CD4-positive, alpha-beta T cell treated with Interleukin-10 for 1 hour (primary cell): ENCODE results near the gene FAM32A.
A peak's percentile ranks its signal among the peaks of the same experiment; 100 is the strongest.
"Not testable (repeated sequence)": the region's sequence is repeated elsewhere in the genome, so short reads cannot be mapped to it uniquely, and the experiment has no call there.

Source experiments
- DNase-seq: peaks from one replicate; pipeline ENCODE4 v3.0.0-alpha.2; 2020

FAM32A gene

GRCh38 chr19:16166417-16166816, 18.8 kb upstream of the FAM32A start:
- no peak for DNase-seq

- no peak for DNase-seq
Observed at GRCh38 chr19:16167055-16167454, 18.2 kb upstream of the FAM32A start.

- DNase-seq, result peak; percentile 30
Observed at GRCh38 chr19:16168465-16169081, 16.6 kb upstream of the FAM32A start.

GRCh38 chr19:16170134-16170533, 15.1 kb upstream of the FAM32A start:
- DNase-seq, result no peak

GRCh38 chr19:16175954-16176353, 9.3 kb upstream of the FAM32A start:
- no peak for DNase-seq

DNA sequence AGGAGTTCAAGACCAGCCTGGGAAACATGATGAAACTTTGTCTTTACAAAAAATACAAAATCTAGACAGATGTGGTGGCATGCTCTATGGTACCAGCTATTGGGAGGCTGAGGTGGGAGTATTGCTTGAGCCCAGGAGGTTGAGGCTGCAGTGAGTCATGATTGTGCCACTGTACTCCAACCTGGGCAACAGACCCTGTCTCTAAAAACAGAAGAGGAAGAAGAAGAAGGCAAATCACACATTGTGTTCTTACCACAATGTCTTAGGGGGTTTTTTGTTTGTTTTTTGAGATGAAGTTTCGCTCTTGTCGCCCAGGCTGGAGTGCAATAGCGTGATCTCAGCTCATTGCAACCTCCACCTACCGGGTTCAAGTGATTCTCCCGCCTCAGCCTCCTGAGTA, 6.3 kb upstream of the FAM32A start:
- not testable (repeated sequence) for DNase-seq

DNA sequence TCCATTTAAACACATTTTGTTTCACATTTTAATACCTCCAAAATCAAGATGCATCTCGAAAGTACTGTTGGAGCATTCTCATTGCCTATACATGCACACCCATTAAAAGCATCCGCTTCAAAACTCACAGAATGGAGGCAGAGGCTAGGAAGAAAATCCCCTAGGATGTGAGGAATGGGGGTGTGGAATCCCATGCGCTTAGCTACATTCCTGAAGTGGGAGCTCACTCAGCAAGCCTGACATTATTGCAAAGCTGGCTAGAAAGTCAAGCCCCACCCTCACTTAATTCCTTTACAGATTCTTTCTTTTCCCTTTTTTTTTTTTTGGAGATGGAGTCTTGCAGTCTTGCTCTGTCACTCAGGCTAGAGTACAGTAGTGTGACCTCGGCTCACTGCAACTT, 4.6 kb upstream of the FAM32A start:
- DNase-seq, result no peak

GRCh38 chr19:16184665-16185122, 516 bp upstream of the FAM32A start:
- no peak for DNase-seq

GRCh38 chr19:16185768-16186123, 536 bp downstream of the FAM32A start:
- peak; percentile 44 for DNase-seq

DNA sequence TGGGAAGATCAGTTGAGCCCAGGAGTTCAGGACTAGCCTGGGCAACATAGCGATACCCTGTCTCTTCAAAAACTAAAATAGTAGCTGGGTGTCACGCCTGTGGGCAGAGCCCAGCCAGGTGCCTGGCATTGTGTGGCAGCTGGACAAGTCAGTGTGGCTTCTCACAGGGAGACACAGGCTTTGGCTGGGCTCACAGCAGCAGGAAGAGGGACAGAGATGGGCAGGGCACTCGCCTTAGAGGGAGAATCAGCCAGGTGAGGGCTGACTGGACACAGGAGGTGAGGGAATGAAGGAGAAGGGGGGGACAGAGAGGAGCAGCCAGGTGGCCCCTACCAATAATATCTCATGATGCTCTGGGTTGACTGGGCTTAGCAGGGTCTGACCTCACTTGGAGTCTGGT, 3.3 kb downstream of the FAM32A start:
- DNase-seq, result no peak

- no peak for DNase-seq
Observed at GRCh38 chr19:16190198-16190597, 5.0 kb downstream of the FAM32A start.

DNA sequence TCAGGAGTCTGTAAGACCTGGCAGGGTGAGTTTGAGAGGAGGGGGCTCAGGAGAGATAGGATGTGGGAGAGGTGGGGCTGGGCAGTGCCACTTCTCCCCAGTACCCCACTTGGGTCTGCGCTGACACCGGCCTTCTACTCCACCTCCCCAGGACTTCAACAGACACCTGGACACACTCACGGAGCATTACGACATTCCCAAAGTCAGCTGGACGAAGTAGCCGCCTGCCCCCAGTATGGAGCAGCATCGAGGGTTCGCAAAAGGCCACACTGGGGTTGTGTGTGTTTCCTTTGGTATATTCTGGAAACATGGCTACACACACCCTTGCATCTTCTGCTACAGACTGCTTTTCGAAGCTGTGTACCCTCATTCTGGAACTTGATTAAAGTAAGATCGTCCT, 5.5 kb downstream of the FAM32A start:
- DNase-seq, result no peak

GRCh38 chr19:16191216-16191908, 6.2 kb downstream of the FAM32A start:
- DNase-seq, result no peak

DNA sequence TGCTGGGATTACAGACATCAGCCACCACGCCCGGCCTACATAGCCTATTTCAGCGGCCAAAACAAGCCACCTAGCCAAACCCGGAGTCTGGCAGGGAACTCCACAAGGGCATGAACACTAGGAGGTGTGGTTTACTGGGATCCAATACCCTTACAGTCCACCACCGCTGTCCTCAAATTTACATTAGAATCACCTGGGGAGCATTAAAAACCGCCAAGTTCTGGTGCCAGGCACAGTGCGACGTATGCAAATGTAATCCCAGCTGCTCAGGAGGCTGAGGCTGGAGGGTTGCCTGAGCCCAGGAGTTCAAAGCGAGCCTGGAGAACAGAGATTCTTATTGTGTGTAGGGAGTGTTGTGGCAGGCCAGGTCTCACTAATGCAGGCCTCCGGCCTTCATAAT, 8.3 kb downstream of the FAM32A start:
- no peak for DNase-seq

- no peak for DNase-seq
Observed at GRCh38 chr19:16197188-16197621, 12.0 kb downstream of the FAM32A start.

DNA sequence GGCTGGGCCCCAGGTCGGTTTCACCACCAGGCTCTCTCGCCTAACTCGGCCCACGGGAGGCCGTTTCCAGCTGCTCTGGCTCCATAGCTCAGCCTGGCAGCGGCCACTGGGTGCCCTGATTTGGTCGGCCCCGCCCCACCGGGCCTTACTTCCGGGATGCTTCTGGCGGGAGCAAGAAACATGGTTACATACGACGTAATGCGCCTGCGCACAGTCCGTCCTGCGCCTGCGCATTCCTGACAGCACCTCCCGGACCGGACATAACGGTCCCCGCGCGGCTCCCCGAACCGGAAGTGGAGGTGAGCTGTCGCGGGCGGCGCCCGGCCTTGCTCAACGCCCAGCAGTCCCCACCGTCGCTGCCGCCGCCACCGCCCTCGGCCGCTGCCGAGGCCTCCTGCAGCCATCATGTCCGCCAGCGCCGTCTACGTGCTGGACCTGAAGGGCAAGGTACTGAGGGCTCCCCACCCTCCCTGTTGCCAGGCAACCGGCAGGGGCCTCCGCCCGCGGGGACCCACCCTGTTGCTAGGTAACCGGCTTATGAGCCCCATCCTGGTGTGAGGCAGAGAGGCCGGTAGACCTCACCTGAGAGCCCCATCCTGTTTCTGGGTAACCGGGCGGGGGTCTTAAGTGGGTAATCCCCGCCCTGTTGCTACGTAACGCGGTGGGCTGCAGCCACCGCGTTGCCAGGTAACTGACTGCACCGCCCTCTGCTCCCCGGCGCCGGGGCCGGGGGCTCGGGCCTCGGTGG, 12.6 kb downstream of the FAM32A start, which contains the start of gene AP1M1:
Gene AP1M1 (plus strand): TSS at position 290 of the 748 bp plus-strand sequence. CDS start 116 bp downstream, at position 406.
- DNase-seq, result peak; percentile 99

- DNase-seq, result no peak
Observed at GRCh38 chr19:16198370-16198651, 13.1 kb downstream of the FAM32A start.

GRCh38 chr19:16199275-16199932, 14.2 kb downstream of the FAM32A start:
- DNase-seq, result no peak

GRCh38 chr19:16200038-16201010, 15.1 kb downstream of the FAM32A start:
- DNase-seq, result no peak

- no peak for DNase-seq
Observed at GRCh38 chr19:16201011-16201391, 15.8 kb downstream of the FAM32A start.

DNA sequence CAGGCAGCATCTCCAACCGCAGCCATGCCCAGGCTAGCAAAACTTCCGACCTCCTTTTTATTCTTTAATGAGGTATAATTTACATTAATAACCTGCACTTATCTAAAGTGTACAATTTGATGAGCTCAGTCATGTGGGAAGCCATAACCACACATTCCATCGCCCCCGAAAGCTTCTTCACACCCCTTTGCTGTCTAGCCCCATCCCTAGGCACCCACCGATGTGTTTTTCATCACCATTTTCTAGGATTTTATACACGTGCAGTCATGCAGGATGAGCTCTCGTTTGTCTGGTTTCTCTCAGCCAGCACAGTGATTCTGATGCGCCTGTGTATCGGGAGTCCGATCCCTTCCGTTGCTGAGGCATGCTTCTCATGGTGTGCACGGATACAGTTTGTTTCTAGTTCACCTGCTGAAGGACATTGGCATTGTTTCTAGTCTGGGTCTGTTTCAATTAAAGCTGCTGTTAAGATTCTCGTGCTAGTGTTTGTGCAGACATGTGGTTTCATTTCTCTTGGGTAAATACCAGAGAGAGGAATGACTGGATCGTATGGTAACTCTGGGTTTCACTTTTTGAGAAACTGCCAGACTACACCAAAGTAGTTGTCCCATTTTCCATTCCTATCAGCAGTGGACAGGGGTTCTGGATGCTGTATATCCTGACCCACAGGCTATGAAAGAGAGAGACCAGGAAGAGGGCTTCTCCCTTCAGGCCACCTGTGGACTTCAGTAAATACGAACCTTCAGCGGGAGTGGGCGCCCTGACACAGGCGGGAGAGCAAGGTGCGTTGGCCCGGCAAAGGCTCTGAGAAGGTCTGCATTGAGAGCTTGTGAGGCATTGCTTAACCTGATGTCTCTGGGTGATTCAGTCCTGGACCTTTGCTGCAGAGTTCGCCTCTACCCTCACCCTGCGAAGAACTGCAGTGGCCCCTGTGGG, 17.4 kb downstream of the FAM32A start:
- no peak for DNase-seq
